Measurements from ENCODE around the gene PGS1.

The PGS1 gene

DNA sequence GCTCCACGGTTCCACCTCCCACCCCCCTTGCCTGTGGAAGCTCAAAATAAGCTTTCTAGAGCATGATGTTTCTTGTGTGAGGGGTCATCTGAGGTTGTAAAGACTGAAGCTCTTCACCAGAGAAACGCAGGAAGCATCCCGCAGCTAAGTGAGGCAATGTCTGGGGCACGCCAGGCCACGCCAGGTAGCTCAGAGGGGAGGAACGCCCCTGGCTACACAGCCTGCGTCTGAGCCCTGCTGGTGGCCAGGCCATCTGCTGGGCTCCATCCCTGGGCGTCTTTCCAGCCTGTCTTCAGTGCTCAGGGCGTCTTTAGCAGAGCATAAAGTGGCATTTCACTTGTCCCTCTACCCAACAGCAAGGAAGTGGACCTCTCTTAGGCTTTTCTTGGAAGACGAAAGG, 33.8 kb upstream of the PGS1 start:
- no peaks in the 10 kb centered on the region for H3K9me2 ChIP-seq (replicated peaks; ENCODE audit: insufficient read depth, low read length)
- H3K27me3 ChIP-seq (ENCODE audit: low read length) = no peaks in the 10 kb centered on the region
- H3K36me3 ChIP-seq (ENCODE audit: low read length) = no peaks in the 10 kb centered on the region

DNA sequence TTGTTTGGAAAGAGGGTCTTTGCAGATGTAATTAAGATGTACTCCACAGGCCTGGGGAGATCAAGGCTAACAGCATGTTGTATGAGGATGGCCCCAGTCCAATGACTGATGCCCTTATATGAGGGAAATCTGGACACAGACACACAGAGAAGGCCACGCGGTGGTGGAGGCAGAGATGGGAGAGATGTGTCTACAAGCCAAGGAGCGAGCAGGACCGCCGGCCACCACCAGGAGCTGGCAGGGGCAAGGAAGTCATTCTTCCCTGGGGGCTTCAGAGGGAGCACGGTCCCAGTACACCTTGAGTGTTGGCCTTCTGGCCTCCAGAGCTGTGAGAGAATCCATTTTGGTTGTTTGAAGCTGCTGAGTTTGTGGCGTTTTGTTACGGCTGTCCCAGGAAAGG, 33.3 kb upstream of the PGS1 start:
- TF ChIP-seq EZH2phosphoT487 (conservative IDR thresholded peaks at IDR 0.05; ENCODE audit: low read length) = no peak
- TF ChIP-seq, protein P1, sequence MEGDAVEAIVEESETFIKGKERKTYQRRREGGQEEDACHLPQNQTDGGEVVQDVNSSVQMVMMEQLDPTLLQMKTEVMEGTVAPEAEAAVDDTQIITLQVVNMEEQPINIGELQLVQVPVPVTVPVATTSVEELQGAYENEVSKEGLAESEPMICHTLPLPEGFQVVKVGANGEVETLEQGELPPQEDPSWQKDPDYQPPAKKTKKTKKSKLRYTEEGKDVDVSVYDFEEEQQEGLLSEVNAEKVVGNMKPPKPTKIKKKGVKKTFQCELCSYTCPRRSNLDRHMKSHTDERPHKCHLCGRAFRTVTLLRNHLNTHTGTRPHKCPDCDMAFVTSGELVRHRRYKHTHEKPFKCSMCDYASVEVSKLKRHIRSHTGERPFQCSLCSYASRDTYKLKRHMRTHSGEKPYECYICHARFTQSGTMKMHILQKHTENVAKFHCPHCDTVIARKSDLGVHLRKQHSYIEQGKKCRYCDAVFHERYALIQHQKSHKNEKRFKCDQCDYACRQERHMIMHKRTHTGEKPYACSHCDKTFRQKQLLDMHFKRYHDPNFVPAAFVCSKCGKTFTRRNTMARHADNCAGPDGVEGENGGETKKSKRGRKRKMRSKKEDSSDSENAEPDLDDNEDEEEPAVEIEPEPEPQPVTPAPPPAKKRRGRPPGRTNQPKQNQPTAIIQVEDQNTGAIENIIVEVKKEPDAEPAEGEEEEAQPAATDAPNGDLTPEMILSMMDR (IDR thresholded peaks at IDR 0.05; ENCODE audit: insufficient read depth, low read length, poor library complexity, severe bottlenecking) = no peak
- no peaks in the 10 kb centered on the region for H4K20me1 ChIP-seq (ENCODE audit: low read depth, low read length)
- H3K4me3 ChIP-seq (ENCODE audit: insufficient read depth, low read length, poor library complexity, severe bottlenecking) = no peak overlapping the region
- H3K27ac ChIP-seq (ENCODE audit: low read depth, low read length) = no peak overlapping the region
- H3K36me3 ChIP-seq (ENCODE audit: low read length) = no peaks in the 10 kb centered on the region
- H3K4me2 ChIP-seq (ENCODE audit: low read depth, low read length, poor library complexity, severe bottlenecking) = no peak overlapping the region
- H3K9me3 ChIP-seq (ENCODE audit: insufficient read depth, low read length) = no peaks in the 10 kb centered on the region
- no peaks in the 10 kb centered on the region for H3K9me2 ChIP-seq (replicated peaks; ENCODE audit: insufficient read depth, low read length)
- H3K79me2 ChIP-seq (ENCODE audit: insufficient read depth, low read length) = no peaks in the 10 kb centered on the region
- peaks cover 6% of the 10 kb centered on the region for H3F3A ChIP-seq (ENCODE audit: insufficient read depth)
- no peak overlapping the region for H3K9ac ChIP-seq (ENCODE audit: low read length)
- H2AFZ ChIP-seq (ENCODE audit: low read depth, low read length, severe bottlenecking) = no peak overlapping the region
- no peaks in the 10 kb centered on the region for H3K27me3 ChIP-seq (ENCODE audit: low read length)

More for the DNA sequence above, 33.8 kb upstream of the PGS1 start:
- Histone ChIP-seq H3F3A (ENCODE audit: insufficient read depth) (peaks cover 7% of the 10 kb centered on the region), H3K27ac (ENCODE audit: low read depth, low read length) (no peak overlapping the region), H3K4me3 (ENCODE audit: insufficient read depth, low read length, poor library complexity, severe bottlenecking) (no peak overlapping the region), H2AFZ (ENCODE audit: low read depth, low read length, severe bottlenecking) (no peak overlapping the region), H3K4me2 (ENCODE audit: low read depth, low read length, poor library complexity, severe bottlenecking) (no peak overlapping the region), H4K20me1 (ENCODE audit: low read depth, low read length) (no peaks in the 10 kb centered on the region), H3K9ac (ENCODE audit: low read length) (no peak overlapping the region), H3K79me2 (ENCODE audit: insufficient read depth, low read length) (no peaks in the 10 kb centered on the region), H3K9me3 (ENCODE audit: insufficient read depth, low read length) (no peaks in the 10 kb centered on the region)
- TF ChIP-seq, protein P1 (IDR thresholded peaks at IDR 0.05; ENCODE audit: insufficient read depth, low read length, poor library complexity, severe bottlenecking) = no peak
- no peak for TF ChIP-seq EZH2phosphoT487 (conservative IDR thresholded peaks at IDR 0.05; ENCODE audit: low read length)

DNA sequence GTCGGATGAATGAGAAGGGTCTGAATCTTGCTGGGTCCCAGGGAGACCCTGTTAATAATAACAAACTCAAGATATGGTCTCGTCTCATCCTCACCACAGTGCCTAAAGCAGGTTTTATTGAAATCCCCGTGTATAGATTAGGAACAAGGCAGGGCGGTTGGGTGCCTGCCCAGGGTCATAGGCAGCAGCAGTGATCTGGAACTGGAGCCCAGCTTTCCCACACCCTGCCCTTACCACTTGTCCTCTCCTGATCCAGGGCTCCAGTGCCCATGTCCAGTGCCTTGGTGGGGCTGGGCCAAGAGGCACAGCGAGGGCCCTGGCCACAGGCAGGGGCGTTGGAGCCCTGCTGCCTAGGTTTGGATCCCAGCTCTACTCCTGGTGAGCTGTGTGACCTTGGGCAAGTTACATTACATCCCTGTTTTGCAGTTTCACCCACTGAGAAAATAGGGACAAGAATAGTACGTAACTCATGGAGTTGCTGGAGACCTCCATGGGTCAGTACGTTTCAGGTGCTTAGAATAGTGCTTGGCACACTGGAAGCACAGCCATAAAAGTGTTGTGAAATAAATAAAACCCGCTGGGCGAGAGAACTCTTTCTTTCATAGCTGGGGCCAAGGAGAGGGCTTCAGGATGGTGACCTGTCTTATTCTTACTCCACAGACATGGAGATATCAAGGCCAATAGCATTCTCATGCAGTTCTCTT, 32.5 kb upstream of the PGS1 start:
- no peaks in the 10 kb centered on the region for H3K9me3 ChIP-seq (ENCODE audit: insufficient read depth, low read length)
- TF ChIP-seq, protein P1 (IDR thresholded peaks at IDR 0.05; ENCODE audit: insufficient read depth, low read length, poor library complexity, severe bottlenecking) = no peak
- TF ChIP-seq EZH2phosphoT487 (conservative IDR thresholded peaks at IDR 0.05; ENCODE audit: low read length) = no peak
- no peaks in the 10 kb centered on the region for H3K36me3 ChIP-seq (ENCODE audit: low read length)
- H3K9me2 ChIP-seq (replicated peaks; ENCODE audit: insufficient read depth, low read length) = no peaks in the 10 kb centered on the region
- H3K4me3 ChIP-seq (ENCODE audit: insufficient read depth, low read length, poor library complexity, severe bottlenecking) = no peak overlapping the region
- H4K20me1 ChIP-seq (ENCODE audit: low read depth, low read length) = no peaks in the 10 kb centered on the region
- no peak overlapping the region for H3K9ac ChIP-seq (ENCODE audit: low read length)
- no peaks in the 10 kb centered on the region for H3K27me3 ChIP-seq (ENCODE audit: low read length)
- peaks cover 3% of the 10 kb centered on the region; the same call in 1 of the 2 replicates for H3F3A ChIP-seq (ENCODE audit: insufficient read depth)
- H2AFZ ChIP-seq (ENCODE audit: low read depth, low read length, severe bottlenecking) = no peak overlapping the region
- no peaks in the 10 kb centered on the region for H3K79me2 ChIP-seq (ENCODE audit: insufficient read depth, low read length)
- H3K27ac ChIP-seq (ENCODE audit: low read depth, low read length) = no peak overlapping the region
- no peak overlapping the region for H3K4me2 ChIP-seq (ENCODE audit: low read depth, low read length, poor library complexity, severe bottlenecking)
